Measurements from ENCODE around the gene GAA.

Gene GAA

DNA sequence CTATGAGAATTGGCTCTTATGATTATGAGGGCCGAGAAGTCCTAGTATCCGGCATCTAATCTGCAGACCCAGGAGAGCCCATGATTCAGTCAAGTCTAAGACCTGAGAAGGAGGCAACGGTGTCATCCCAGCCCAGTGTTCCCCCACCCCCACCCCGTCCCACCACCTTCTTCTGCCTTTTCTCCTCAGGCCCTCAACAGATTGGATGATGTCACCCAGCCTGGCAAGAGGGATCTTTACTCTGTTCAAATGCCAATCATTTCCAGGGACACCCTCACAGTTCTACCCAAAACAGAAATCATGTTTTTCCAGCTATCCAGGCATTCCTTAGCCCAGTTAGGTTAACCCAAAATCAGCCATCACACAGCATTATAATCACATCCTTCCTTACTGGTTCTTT lies 10.0 kb upstream of the GAA start:
- no peak for DNase-seq (ENCODE audit: low read depth)
- TF ChIP-seq, protein P1, sequence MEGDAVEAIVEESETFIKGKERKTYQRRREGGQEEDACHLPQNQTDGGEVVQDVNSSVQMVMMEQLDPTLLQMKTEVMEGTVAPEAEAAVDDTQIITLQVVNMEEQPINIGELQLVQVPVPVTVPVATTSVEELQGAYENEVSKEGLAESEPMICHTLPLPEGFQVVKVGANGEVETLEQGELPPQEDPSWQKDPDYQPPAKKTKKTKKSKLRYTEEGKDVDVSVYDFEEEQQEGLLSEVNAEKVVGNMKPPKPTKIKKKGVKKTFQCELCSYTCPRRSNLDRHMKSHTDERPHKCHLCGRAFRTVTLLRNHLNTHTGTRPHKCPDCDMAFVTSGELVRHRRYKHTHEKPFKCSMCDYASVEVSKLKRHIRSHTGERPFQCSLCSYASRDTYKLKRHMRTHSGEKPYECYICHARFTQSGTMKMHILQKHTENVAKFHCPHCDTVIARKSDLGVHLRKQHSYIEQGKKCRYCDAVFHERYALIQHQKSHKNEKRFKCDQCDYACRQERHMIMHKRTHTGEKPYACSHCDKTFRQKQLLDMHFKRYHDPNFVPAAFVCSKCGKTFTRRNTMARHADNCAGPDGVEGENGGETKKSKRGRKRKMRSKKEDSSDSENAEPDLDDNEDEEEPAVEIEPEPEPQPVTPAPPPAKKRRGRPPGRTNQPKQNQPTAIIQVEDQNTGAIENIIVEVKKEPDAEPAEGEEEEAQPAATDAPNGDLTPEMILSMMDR (IDR thresholded peaks at IDR 0.05; ENCODE audit: low read length, missing control alignments), result no peak
- no peak overlapping the region for H3K4me3 ChIP-seq (replicated peaks; ENCODE audit: low read depth, low read length)

DNA sequence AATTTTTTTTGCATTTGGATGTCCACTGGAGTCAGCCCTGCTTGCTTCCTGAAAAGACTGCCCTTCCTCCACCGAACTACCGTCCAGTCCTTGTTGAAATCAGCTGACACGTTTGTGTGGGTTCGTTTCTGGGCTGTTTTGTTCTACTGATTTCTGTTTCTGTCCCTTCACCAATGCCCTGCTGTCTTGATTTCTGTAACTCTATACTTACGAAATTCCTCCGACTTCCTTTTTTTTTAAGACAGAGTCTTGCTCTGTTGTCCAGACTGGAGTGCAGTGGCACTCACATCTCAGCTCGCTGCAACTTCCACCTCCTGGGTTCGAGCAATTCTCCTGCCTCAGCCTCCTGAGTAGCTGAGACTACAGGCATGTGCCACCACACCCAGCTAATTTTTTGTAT lies 8.4 kb upstream of the GAA start:
- no peak for DNase-seq (ENCODE audit: low read depth)
- TF ChIP-seq, protein P1 (IDR thresholded peaks at IDR 0.05; ENCODE audit: low read length, missing control alignments), result no peak
- H3K4me3 ChIP-seq (replicated peaks; ENCODE audit: low read depth, low read length), result no peak overlapping the region

DNA sequence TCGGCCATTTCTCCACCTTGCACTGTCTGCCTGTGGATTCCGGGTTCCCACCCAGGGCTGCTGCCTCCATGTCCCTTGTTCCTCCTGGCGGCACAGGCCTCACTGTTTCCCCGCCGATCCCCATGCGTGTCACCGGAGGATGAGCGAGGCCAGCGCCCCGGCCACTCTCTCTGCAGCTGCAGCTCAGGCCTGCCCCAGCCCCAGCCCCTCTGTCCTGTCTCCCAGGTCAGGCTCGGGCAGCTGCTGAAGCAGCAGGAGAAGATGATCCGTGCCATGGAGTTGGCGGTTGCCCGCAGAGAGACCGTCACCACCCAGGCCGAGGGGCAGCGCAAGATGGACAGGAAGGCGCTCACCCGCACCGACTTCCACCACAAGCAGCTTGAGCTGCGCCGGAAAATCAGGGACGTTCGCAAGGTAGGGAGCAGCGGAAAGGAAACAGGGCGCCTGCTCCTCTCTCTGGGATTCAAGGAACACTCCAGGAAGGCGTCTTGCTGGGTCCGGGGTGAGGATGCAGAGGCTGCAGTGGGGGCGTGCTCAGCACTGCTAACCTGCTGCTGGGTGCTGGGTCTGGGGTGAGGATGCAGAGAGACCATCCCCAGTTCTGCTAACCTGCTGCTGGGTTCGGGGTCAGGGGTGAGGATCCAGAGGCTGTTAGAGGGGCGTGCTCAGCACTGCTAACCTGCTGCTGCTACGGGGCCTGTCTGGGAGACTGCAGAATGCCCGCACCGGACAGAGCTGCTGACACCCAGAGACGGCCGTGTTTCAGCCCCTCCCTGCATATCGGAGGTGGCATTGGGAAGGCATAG lies 6.1 kb upstream of the GAA start:
- no peak overlapping the region for H3K4me3 ChIP-seq (replicated peaks; ENCODE audit: low read depth, low read length)
- DNase-seq (ENCODE audit: low read depth), result no peak
- TF ChIP-seq, protein P1 (IDR thresholded peaks at IDR 0.05; ENCODE audit: low read length, missing control alignments), result no peak

DNA sequence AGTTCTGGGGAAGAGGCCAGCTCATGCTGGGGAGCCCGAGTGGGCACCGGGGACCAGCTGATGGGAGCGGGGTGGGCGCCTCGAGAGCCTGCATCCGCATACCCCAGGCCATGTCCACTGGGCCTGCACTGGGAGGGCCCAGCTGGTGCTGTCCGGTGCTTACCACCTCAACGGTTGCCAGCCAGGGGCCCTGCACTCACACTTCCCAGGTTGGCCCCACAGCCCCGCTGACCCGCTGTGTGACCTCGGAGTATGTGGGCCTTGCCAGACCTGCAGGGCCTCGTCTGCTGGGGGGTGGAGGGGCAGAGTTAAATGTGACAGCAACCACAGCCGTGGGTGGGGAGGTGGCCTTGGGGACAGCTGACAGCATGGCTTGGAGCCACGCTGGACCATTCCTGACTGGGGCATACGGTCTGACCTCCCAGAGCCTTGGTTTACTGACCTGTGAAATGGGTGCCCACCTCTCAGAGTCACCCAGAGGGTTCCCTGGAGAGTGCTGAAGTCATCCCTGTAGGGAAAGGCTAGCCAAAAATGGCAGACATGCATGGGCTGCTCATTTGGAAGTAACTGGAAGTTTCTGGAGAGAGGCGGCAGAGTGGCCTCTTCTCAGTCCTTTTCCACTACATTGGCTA lies 5.4 kb upstream of the GAA start:
- H3K4me3 ChIP-seq (replicated peaks; ENCODE audit: low read depth, low read length), result no peak overlapping the region
- DNase-seq (ENCODE audit: low read depth), result no peak
- TF ChIP-seq, protein P1 (IDR thresholded peaks at IDR 0.05; ENCODE audit: low read length, missing control alignments), result no peak

DNA sequence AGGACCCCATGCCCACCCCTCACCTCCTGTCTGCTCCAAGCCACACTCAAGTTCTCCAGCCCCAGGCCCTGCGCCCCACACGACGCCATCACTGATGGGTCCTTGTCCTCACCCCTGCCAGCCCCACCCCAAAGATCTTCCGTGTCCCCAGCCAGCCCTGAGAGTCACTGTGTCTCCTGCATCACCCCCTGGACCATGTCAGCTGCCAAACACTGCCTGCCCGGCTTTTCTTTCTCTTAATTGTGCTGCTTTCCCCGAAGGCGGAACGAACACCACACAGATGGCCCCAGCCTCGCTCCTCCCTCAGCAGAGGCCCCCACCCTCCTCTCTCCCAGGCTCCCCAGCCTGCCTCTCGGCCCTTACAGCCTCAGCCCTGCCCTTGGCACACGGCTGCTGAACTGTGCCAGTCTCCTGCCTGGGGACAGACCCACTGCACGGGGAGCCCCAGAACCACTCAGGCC lies 4.8 kb upstream of the GAA start:
- no peak for DNase-seq (ENCODE audit: low read depth)
- TF ChIP-seq, protein P1 (IDR thresholded peaks at IDR 0.05; ENCODE audit: low read length, missing control alignments), result no peak
- H3K4me3 ChIP-seq (replicated peaks; ENCODE audit: low read depth, low read length), result no peak overlapping the region

DNA sequence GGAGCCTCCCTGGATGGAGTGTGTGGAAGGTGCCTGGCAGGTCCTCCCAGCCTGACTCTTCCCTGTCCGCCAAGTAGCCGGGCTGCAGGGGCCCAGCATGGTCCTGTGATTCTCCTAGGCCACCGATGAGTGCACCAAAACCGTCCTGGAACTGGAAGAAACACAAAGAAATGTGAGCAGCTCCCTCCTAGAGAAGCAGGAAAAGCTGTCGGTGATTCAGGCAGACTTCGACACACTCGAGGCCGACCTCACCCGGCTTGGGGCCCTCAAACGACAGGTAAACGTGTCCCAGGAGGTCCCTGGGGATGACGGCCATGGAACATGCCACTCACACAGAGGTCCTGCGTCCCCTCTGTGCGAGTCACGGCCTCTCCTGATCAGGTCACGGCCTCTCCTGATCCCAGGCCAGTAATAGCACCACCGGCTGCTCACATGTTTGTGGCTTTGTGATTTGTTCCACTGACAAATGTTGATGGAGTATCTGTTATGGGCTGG lies 4.2 kb upstream of the GAA start:
- DNase-seq (ENCODE audit: low read depth), result no peak
- TF ChIP-seq, protein P1 (IDR thresholded peaks at IDR 0.05; ENCODE audit: low read length, missing control alignments), result no peak
- H3K4me3 ChIP-seq (replicated peaks; ENCODE audit: low read depth, low read length), result no peak overlapping the region

Data from fibroblast of pulmonary artery (primary cell).